ENCODE results near the gene KLHL30.

The KLHL30 gene

GRCh38 chr2:238119756-238120462, 18.6 kb upstream of the KLHL30 start:
- DNase-seq (ENCODE audit: low spot score): no peak

GRCh38 chr2:238120463-238121298, 17.8 kb upstream of the KLHL30 start:
- DNase-seq (ENCODE audit: low spot score): no peak

GRCh38 chr2:238121511-238122286, 16.8 kb upstream of the KLHL30 start:
- no peak for DNase-seq (ENCODE audit: low spot score)

GRCh38 chr2:238122287-238123217, 15.9 kb upstream of the KLHL30 start:
- DNase-seq (ENCODE audit: low spot score): no peak

GRCh38 chr2:238123218-238123971, 15.1 kb upstream of the KLHL30 start:
- DNase-seq (ENCODE audit: low spot score): no peak

GRCh38 chr2:238123991-238124470, 14.4 kb upstream of the KLHL30 start:
- no peak for DNase-seq (ENCODE audit: low spot score)

GRCh38 chr2:238124488-238125126, 13.9 kb upstream of the KLHL30 start:
- no peak for DNase-seq (ENCODE audit: low spot score)

GRCh38 chr2:238125127-238125885, 13.2 kb upstream of the KLHL30 start:
- DNase-seq (ENCODE audit: low spot score): no peak

- DNase-seq (ENCODE audit: low spot score): no peak
These were observed 12.1 kb upstream of the KLHL30 start for GRCh38 chr2:238126338-238126737.

- no peak for DNase-seq (ENCODE audit: low spot score)
These were observed 11.7 kb upstream of the KLHL30 start for GRCh38 chr2:238126775-238127164.

- DNase-seq (ENCODE audit: low spot score): no peak
These were observed 11.1 kb upstream of the KLHL30 start for GRCh38 chr2:238127165-238128060.

GRCh38 chr2:238128061-238128440, 10.4 kb upstream of the KLHL30 start:
- no peak for DNase-seq (ENCODE audit: low spot score)

- no peak for DNase-seq (ENCODE audit: low spot score)
These were observed 9.9 kb upstream of the KLHL30 start for GRCh38 chr2:238128534-238129001.

- DNase-seq (ENCODE audit: low spot score): no peak
These were observed 9.1 kb upstream of the KLHL30 start for GRCh38 chr2:238129166-238130010.

- no peak for DNase-seq (ENCODE audit: low spot score)
These were observed 8.3 kb upstream of the KLHL30 start for GRCh38 chr2:238130111-238130695.

GRCh38 chr2:238130696-238131628, 7.5 kb upstream of the KLHL30 start:
- no peak for DNase-seq (ENCODE audit: low spot score)
